T-helper 1 cell treated with Interleukin-12 subunit alpha and Interleukin-12 subunit beta and Interleukin-4 antibody, amounts not matched to agents 30 μg/mL and 1 μg/mL, for 36 hours (primary cell): ENCODE measurements around the gene ZNRD2.

ENCODE experiments used
- H3K27ac Mint-ChIP-seq: one replicate; pipeline ENCODE4 v1.8.0; 2021; ENCODE audit warnings: mild to moderate bottlenecking, mixed read lengths
- H3K27me3 Mint-ChIP-seq: one replicate; pipeline ENCODE4 v1.8.0; 2021; ENCODE audit warnings: low read depth, mixed read lengths
- H3K36me3 Mint-ChIP-seq: one replicate; pipeline ENCODE4 v1.8.0; 2021; ENCODE audit warnings: low read depth, mixed read lengths
- H3K4me1 Mint-ChIP-seq: one replicate; pipeline ENCODE4 v1.8.0; 2021; ENCODE audit warnings: low read depth, mixed read lengths
- H3K4me3 Mint-ChIP-seq: one replicate; pipeline ENCODE4 v1.8.0; 2021; ENCODE audit warnings: mild to moderate bottlenecking, moderate library complexity, mixed read lengths
- H3K9me3 Mint-ChIP-seq: one replicate; pipeline ENCODE4 v1.8.0; 2021; ENCODE audit warnings: mixed read lengths

Gene ZNRD2

DNA sequence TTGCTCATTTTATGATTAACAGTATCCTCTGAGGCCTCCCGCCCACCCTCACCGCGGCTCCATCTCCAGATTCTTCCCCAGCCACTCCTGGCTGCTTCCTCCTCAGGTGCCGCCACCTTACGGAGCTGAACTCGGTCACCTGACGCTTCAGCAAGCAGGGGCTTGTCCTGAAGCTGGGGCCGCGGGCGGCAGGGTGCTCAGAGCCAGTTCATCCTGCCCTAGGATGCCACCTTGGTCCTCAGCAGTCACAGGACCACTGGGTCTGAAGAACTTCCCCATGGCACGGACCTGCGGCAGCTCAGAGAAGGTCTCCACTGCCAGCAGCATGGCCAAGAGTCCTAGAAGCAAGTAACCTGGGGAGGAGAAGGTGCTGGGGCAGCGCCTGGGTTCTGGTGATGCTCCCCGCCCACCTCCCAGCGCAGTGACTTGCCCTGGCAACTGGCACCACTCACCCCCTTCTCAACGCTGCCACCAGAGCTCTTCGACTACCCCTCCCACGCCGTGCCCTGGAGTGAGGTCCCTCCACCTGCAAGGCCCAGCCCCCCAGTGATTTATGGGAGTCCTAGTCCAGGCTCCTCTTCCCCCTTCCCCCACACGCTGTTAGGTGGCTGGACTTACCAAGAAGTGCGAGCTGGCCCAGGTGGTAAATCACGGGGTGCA, 22.7 kb downstream of the ZNRD2 start:
- peaks cover 25% of the 10 kb centered on the region for H3K4me1 Mint-ChIP-seq
- H3K27ac Mint-ChIP-seq = no peak overlapping the region
- no peak overlapping the region for H3K4me3 Mint-ChIP-seq
- H3K27me3 Mint-ChIP-seq = no peaks in the 10 kb centered on the region
- H3K36me3 Mint-ChIP-seq = peaks cover 16% of the 10 kb centered on the region
- no peaks in the 10 kb centered on the region for H3K9me3 Mint-ChIP-seq

DNA sequence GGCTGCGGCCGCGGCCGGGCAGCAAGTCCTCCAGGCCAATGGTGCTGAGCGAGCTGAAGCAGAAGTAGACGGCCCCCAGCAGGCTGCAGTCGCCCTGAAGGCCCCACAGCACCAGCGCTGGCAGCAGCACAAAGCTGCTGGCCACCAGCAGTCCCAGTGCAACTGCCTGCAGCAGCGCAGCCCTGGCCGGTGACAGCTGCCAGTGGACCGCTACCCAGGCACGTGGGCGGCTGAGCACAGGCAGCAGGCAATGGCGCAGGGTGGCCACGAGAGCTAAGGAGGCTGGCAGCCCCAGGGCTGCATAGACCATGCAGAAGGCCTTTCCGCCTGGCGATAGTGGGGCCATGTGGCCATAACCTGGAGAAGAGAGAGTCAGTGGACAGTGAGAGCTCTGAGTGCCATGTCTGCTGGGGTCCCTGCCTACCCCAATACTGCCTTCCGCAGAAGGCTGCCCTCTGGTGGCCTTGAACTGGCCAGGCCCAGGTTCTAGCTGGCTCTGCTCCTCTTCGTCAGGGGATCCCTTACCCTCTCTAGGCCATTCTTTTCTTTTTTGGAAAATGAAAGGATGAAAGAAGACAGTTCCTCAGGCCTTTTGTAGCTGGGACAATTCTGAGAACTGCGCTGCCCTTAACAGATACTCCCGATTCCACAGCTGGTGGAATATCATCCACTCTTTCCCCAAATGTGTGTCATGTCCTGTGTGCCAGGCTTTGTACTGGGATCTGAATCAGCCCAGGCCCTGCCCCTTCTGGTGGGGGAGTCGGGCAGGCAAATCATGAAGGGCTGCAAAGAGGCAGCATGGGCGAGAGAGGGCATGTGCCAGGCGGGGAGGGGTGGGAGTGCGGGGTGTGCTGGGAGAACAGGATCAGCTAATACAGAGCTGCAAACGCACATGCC, 23.5 kb downstream of the ZNRD2 start:
- H3K4me3 Mint-ChIP-seq = no peak overlapping the region
- no peak overlapping the region for H3K27ac Mint-ChIP-seq
- peaks cover 18% of the 10 kb centered on the region for H3K4me1 Mint-ChIP-seq
- H3K36me3 Mint-ChIP-seq = peaks cover 15% of the 10 kb centered on the region
- no peaks in the 10 kb centered on the region for H3K27me3 Mint-ChIP-seq
- H3K9me3 Mint-ChIP-seq = no peaks in the 10 kb centered on the region

DNA sequence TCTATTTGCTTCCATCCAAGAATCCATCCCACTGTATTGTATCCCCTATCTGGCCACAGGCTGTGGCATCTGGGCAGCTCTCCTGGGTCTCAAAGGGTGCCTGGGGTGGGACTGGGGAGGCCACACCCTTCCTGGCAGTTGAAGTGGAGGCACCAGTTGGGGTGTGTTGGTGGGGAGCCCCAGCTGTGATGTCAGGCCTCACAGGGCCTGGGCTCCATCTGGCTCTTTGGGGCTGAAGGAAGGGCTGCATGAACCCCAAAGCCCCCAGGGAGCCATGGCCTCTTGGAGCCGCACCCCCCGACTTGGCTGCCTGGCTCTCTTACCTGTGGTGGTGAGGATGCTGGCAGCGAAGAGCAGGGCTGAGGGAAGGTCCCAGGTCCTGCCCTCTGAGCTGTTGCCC, 24.9 kb downstream of the ZNRD2 start:
- peaks cover 12% of the 10 kb centered on the region for H3K4me1 Mint-ChIP-seq
- no peak overlapping the region for H3K4me3 Mint-ChIP-seq
- H3K27ac Mint-ChIP-seq = peak overlapping the region; percentile 73
- no peaks in the 10 kb centered on the region for H3K9me3 Mint-ChIP-seq
- H3K27me3 Mint-ChIP-seq = no peaks in the 10 kb centered on the region
- peaks cover 14% of the 10 kb centered on the region for H3K36me3 Mint-ChIP-seq

DNA sequence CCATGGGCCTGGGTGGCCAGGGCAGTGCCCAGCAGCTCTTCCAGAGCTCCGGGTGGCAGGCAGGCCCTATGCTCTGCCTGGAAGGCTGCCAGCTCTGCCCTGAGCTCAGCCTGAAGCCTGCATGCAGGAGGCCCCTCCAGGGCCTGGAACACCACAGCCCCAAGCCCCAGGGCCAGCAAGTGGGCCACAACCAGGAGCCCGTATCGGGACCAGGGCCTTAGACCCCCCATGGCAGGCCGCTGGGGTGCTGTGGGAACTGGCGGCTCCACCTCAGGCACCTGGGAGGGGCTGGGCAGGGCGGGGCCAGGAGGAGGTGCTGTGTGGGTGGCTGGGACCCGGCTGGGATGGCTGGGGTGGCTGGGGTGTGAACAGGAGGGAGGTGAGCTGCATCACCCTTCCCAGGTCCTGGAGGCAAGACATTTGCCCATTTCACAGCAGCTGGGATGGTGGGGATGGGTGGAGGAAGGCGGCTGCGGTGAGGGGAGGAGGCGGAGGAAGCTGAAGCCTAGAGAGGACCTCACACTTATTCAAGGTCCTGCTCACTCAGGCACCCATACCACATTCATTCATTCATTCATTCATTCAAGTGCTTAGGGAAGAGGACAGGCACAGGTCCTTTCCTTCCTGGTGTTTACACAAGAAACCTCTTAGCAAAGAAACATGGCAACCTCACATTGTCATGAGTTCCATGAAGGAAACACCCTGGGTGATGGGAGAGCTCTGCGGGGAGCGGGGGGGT, 25.4 kb downstream of the ZNRD2 start, which contains the start of gene KCNK7:
Gene KCNK7 (minus strand): TSS at position 258 of the 739 bp plus-strand sequence. CDS start 28 bp downstream, at position 230.
- H3K4me1 Mint-ChIP-seq = peaks cover 9% of the 10 kb centered on the region
- H3K27me3 Mint-ChIP-seq = no peaks in the 10 kb centered on the region
- peak within 1 kb of the TSS; percentile 73 for H3K27ac Mint-ChIP-seq
- H3K9me3 Mint-ChIP-seq = no peaks in the 10 kb centered on the region
- H3K4me3 Mint-ChIP-seq = no peak within 1 kb of the TSS
- peaks cover 12% of the 10 kb centered on the region for H3K36me3 Mint-ChIP-seq

DNA sequence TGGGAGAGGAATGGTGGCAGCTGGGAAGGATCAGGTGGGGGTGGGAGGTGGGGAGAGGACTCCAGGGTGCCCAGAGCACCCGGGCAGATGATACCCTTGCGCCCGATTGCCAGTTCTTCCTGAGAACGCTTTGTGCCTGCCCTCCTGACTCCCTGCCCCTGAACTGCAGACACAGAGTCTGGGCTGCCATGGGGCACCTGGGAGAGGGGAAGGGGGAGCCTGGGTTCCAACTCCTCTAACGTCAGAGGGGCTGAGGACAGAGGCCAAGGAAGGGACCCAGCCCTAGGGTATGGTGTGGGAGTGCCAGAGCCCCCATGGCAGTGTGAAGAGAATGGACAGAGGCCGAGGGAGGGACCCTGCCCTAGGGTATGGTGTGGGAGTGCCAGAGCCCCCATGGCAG, 26.2 kb downstream of the ZNRD2 start:
- Mint-ChIP-seq H3K36me3 (peaks cover 12% of the 10 kb centered on the region), H3K9me3 (no peaks in the 10 kb centered on the region), H3K4me3 (no peak overlapping the region), H3K27ac (no peak overlapping the region), H3K27me3 (no peaks in the 10 kb centered on the region), H3K4me1 (peaks cover 9% of the 10 kb centered on the region)

DNA sequence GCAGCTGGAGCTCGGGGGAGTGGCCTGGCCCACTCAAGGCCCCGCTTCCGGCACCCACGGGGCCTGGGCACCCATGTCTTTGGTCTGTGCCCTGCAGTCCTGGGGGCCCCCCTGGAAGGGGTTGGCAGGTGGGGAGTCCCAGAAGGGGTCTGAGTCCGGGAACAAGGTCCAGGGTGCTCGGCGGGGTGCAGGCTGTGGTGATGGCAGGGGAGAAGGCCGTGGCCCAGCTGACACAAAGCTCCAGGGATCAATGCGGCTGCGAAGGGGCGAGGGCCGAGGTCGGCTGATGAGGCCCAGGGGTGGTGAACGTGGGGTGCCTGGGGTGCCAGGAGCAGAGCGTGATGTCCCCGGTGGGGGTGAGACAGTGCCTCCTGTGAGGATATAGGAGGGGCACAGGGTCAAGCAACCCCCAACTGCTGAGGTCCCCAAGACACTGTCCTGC, 28.0 kb downstream of the ZNRD2 start:
- Mint-ChIP-seq H3K4me3 (no peak overlapping the region), H3K27ac (no peak overlapping the region), H3K9me3 (no peaks in the 10 kb centered on the region)

DNA sequence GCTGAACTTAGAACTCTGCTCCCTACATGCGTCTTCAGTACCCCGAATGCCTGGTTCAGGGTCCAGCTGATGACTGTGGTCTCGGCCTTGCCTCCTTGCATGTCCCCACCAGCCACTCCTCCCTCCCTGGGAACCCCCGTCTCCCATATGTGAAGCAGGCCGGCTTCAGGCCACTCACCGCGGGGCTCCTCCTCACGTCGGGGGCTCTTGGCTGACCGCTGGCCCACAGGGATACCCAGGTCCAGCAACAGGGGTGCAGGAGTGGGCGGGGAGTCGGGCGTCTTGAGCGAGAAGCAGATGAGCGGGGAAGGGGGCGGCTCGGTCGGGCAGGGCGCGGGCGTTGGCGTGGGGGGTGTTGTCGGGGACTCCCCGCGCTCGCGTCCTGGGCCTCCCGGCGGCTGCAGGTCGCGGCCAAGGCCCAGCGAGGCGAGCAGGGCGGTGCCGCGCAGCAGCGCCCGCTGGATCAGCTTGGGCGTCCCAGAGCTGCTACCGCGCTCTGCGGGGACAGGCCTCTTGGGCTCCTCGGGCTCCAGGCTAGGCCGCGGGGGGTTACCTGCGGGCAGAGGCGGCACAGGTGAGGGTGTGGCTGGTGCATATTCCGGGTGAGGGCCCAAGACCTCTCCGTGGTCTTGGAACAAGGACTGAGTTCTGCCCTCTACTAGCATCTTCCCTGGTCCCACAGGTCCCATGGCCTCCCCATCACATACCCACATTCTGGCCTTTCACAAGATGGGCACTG, 29.1 kb downstream of the ZNRD2 start:
- Mint-ChIP-seq H3K4me3 (no peak overlapping the region), H3K36me3 (peaks cover 25% of the 10 kb centered on the region), H3K27ac (peak overlapping the region; percentile 43), H3K27me3 (no peaks in the 10 kb centered on the region), H3K9me3 (no peaks in the 10 kb centered on the region), H3K4me1 (peaks cover 9% of the 10 kb centered on the region)

More for the DNA sequence above, 28.0 kb downstream of the ZNRD2 start:
- Mint-ChIP-seq H3K27me3 (no peaks in the 10 kb centered on the region), H3K36me3 (peaks cover 16% of the 10 kb centered on the region), H3K4me1 (peaks cover 9% of the 10 kb centered on the region)

DNA sequence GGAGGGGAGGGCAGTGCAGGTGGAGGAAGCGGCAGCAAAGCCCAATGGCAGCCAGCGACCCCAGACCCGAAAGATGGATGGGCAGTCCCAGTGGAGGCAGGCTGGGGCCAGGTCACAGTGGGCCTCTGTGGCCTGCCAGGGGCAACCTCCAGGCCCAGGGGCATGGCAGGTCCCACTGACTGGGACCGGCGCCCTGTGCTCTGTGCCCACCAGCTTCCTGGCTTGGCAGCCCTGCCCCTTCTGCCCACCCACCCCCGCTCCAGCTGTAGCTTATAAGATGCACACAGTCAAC, 29.6 kb downstream of the ZNRD2 start:
- Mint-ChIP-seq H3K4me3 (no peak overlapping the region), H3K36me3 (peaks cover 25% of the 10 kb centered on the region), H3K27me3 (no peaks in the 10 kb centered on the region), H3K4me1 (peaks cover 7% of the 10 kb centered on the region), H3K9me3 (no peaks in the 10 kb centered on the region), H3K27ac (no peak overlapping the region)

DNA sequence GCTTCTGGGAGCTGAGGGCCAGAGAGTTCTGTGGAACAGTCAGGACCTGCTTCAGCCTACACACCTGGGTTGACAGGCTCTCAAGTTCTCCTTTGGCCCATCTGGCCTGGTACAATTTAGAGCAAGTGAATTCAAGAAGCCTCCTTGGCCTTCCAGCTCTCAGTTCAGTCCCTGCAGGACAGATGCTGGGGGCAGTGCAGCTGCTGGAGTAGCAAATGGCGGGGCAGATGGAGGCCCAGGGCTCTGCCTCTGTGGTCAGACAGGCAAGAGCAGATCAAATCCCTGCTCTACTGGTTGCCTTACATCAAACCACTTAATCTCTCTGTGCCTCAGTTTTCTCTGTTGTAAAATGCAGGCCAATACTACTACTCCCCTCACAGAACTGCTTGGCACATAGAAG, 34.0 kb downstream of the ZNRD2 start:
- no peak overlapping the region for H3K4me3 Mint-ChIP-seq
- H3K27ac Mint-ChIP-seq = no peak overlapping the region
- H3K27me3 Mint-ChIP-seq = no peaks in the 10 kb centered on the region
- H3K9me3 Mint-ChIP-seq = no peaks in the 10 kb centered on the region
- peaks cover 7% of the 10 kb centered on the region for H3K4me1 Mint-ChIP-seq
- H3K36me3 Mint-ChIP-seq = peaks cover 28% of the 10 kb centered on the region

DNA sequence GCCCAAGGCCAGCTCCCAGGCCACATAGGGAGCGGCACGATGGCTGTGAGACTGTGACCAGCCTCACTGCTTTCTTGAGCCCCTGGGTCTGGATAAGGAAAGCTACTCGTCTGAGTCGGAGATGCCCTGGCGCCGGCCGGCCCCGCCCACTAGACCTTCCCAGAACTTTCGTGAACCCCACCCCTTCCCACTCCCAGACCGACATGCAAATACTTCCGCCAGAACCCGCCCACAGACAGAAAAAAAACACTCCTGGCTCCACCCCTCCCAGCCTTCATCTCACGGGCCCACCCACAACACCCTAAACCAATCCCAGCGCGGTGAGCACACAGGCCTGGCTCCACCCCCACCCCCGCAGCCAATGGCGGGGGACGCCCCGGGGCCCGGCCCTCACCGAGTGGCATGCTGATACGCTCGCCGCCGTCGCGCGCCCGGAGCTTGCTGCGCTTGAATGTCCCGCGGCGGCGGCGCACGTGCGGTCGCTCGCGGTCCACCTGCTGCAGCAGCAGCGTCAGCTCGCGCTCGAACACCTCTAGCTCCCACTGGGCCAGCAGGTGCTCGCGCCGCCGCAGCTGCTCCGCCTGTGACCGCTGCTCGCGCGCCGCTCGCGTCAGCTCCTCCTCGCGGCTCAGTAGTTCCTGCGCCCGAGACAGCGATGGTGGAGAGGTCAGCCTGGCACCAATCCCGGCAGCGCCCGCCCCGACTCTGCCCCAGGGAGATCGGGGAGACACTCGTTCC, 36.8 kb downstream of the ZNRD2 start:
- no peaks in the 10 kb centered on the region for H3K9me3 Mint-ChIP-seq
- H3K27me3 Mint-ChIP-seq = no peaks in the 10 kb centered on the region
- H3K4me3 Mint-ChIP-seq = no peak overlapping the region
- peaks cover 31% of the 10 kb centered on the region for H3K36me3 Mint-ChIP-seq
- H3K27ac Mint-ChIP-seq = no peak overlapping the region
- peaks cover 23% of the 10 kb centered on the region for H3K4me1 Mint-ChIP-seq

DNA sequence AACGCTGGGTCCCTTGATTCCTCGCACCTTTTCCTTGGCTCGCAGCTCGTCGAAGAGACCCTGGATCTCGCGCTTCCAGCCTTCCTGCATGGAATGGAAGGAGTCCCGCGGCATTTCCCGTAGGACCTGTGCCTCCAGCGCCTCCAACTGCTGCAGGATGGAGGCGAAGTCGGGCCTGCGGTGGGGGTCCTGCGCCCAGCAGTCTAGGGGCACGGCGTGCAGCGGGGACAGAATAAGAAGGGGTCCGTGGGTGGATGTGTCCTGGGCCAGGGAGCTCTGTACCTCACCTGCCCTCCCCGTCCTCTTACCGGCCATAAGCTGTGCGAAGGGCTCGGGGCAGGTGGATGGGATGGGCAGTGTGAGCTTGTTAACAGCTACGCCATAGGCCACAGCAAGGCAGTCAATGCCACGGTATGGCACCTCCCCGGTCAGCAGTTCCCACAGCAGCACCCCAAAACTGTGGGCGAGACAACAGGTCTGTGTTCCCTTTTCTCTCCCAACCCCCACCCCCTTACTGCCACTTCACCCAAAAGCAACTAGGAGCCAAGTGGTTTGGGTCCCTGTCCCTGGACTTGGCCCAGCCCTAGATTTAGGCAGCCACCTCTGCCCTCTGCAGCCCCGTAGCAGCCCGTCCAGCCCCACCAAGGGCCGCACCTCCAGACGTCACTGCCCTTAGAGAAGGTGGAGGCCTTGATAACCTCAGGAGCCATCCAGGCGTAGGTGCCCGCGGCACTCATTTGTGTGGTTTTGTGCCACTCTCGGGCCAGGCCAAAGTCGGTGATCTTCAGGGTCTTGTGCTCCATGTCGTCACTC, 37.5 kb downstream of the ZNRD2 start:
- no peak overlapping the region for H3K27ac Mint-ChIP-seq

DNA sequence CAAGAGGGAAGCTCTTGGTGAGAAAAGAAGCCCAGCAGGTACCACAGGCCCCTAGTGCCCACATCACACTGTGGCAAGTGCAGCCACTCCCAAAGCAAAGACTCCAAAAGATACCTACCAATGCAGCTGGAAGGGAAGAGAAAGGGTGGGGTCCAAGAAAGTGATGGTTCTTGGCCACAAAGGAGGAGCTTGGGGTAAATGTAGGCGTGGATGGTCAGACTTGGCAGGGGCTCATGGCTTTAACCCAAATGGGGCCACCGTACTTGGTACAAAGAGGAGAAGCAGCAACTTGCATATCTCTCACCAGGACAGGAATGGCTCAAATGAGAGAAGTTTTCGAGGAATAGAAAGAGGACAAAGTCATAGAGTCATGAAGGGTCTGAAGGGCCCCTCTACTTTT, 39.0 kb downstream of the ZNRD2 start:
- H3K9me3 Mint-ChIP-seq = no peaks in the 10 kb centered on the region
- H3K4me3 Mint-ChIP-seq = peak overlapping the region; percentile 42
- peaks cover 31% of the 10 kb centered on the region for H3K4me1 Mint-ChIP-seq
- no peaks in the 10 kb centered on the region for H3K27me3 Mint-ChIP-seq
- H3K36me3 Mint-ChIP-seq = peaks cover 25% of the 10 kb centered on the region
- peak overlapping the region; percentile 69 for H3K27ac Mint-ChIP-seq

More for the DNA sequence above, 37.5 kb downstream of the ZNRD2 start:
- Mint-ChIP-seq H3K27me3 (no peaks in the 10 kb centered on the region), H3K4me3 (no peak overlapping the region), H3K4me1 (peaks cover 29% of the 10 kb centered on the region), H3K9me3 (no peaks in the 10 kb centered on the region), H3K36me3 (peaks cover 35% of the 10 kb centered on the region)

DNA sequence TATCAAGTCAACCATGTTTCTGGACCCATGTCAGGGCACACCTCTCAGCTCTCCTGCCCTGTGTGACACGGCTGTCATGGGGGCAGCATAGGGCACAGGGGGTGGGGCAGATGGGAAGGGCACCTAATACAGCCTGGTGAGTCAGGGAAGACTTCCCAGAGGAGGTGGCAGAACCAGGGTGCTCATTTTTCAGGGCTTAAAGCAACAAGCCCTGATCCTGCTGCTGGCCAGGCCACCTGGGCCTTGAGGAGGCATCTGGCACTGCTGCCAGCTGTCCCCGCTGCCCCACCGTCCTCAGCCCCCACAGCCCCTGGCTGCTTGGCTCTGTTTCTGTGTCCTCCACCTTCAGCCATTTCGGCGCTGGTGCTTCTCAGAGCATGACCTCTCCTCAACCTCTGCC, 39.4 kb downstream of the ZNRD2 start:
- peaks cover 31% of the 10 kb centered on the region for H3K4me1 Mint-ChIP-seq
- H3K27ac Mint-ChIP-seq = peak overlapping the region; percentile 21
- H3K4me3 Mint-ChIP-seq = no peak overlapping the region
- H3K27me3 Mint-ChIP-seq = no peaks in the 10 kb centered on the region
- H3K36me3 Mint-ChIP-seq = peaks cover 23% of the 10 kb centered on the region
- H3K9me3 Mint-ChIP-seq = no peaks in the 10 kb centered on the region
